HG03196 (cell line): Measurements from ENCODE around the gene CGGBP1.
A peak's percentile ranks its signal among the peaks of the same experiment; 100 is the strongest.
"Not testable (repeated sequence)": the region's sequence is repeated elsewhere in the genome, so short reads cannot be mapped to it uniquely, and the experiment has no call there.

ENCODE experiments used
- ATAC-seq: cut with Tn5 transposase; IDR thresholded peaks from one replicate; pipeline ENCODE4 v1.9.1; 2021; ENCODE audit not compliant: unreplicated experiment

CGGBP1 gene

DNA sequence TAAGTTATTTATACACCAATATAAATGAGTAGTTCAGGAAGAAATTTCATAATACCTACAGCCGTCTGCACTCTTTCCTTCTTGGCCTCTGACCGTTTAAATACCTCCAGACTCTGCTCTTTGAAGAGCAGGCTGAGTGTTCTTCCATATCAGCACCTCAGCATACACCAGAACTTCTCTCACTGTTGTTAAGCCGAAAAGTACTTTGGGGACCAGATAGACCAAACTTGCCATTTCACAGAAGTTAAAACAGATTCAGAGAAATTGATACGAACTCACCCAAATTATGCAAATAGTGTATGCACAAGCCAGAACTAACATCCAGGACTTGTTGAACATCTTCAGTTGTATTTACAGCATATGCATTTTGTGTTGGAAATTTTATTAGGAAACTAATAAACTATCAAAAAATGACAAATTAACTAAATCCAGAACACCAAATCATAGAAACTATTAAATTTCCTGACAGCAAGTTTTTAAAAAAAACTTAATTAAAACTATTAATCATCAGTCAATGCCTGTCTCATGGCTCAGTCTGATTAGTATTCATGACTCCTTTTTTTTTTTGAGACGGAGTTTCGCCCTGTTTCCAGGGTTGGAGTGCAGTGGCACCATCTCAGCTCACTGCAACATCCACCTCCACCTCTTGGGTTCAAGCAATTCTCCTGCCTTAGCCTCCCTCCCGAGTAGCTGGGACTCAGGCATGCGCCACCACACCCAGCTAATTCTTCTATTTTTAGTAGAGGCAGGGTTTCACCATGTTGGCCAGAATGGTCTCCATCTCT, 24.1 kb downstream of the CGGBP1 start:
- ATAC-seq = no peak

DNA sequence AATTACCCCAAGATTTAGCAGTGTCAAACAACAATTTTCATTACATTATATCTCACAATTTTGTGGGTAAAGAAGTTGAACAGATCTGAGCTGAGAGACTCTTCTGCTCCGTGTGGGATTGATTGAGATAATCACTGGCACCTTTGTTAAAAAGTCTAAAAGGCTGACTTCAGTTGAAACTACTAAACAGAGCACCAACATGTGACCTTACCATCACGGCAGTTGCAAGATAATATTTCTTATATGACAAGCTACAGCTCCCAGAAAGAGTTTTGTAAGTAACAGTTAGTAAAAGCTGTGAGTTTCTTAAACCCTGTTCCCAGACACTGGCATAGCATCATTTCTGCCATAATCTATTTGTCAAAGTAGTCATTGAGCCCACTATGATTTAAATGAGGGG, 25.0 kb downstream of the CGGBP1 start:
- ATAC-seq = no peak

DNA sequence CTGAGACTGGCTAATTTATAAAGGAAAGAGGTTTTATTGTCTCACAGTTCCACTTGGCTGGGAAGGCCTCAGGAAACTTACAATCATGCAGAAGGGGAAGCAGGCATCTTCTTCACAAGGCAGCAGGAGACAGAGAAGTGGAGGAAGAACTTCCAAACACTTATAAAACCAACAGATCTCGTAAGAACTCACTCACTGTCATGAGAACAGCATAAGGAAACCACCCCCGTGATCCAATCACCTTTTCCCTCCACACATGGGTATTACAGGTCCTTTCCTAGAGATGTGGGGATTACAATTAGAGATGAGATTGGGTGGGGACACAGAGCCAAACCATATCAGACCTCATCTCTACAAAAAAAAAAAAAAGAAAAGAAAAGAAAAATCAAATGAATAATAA, 25.7 kb downstream of the CGGBP1 start:
- no peak for ATAC-seq

DNA sequence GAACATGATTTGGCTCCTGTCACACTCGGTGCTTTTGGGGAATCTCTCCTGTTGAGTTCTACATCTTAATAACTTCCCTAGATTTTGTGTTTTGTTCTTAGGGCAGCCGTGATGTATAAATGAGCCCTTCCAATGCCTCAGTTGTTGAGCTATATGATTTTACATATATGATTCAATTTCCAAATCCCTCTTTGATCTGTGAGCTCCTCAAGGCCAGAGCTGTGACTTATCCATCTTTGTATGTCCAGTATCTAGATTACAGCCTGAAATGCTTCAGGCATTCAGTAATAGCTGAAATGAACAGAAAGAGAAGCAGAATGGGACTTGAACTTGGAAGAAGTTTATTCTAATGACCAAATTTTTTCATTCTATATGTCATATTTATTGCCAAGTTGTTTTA, 26.6 kb downstream of the CGGBP1 start:
- no peak for ATAC-seq

DNA sequence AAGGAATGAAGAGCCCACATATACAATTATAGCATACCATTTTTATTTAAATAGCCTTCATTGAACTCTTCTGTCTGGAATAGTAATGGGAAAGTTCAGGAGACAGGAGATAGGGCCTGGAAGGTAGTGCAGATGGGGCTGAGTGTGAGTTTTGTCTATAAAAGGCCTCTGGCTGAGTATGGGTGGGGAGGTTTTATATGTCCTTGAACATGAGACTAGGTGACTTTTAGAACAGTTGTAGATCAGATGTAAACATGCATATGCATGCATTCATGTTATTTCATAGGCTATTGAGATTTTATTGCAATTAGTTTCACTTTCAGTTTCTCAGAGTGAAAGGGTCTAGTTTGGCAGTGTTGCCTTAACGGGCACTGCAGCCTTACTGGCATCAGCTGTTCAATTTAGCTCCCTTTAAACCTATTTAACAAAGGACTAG, 27.1 kb downstream of the CGGBP1 start:
- peak; percentile 84 for ATAC-seq

DNA sequence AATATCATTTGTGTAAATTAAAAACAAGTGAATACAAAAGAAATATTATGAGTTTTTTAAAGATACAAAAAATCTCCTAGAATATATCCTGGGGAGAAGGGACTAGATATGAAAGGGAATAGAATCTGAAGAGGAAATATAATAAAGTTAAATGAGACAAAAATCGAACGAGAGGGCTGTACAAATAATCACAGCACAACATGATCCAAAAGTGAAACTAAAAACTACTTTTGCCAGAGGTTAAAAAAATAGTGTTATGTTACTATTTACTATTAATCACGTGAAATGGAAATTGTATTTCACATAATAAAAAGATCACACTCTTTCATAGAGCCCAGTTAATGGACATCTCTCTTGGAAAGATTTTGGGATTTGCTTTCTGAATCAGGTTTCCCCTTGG, 28.6 kb downstream of the CGGBP1 start:
- ATAC-seq = no peak

DNA sequence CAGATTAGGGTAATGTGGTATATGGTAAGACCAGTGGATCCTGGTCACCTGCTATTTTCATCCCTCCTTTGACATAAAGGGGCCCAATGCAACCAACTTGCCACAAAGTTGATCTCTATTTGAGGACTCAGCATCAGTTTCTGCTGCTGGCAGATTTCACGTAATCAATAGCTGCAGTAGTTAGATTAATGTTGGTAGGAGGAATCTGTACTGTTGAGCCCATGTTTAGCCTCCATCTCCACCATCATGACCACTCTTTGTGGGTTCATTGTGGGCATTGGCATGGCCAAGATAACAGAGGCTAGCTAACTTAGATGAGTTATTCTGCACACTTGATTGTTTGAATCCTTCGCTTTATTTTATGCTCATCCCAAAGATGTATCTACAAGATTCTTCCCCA, 29.9 kb downstream of the CGGBP1 start:
- ATAC-seq = no peak

DNA sequence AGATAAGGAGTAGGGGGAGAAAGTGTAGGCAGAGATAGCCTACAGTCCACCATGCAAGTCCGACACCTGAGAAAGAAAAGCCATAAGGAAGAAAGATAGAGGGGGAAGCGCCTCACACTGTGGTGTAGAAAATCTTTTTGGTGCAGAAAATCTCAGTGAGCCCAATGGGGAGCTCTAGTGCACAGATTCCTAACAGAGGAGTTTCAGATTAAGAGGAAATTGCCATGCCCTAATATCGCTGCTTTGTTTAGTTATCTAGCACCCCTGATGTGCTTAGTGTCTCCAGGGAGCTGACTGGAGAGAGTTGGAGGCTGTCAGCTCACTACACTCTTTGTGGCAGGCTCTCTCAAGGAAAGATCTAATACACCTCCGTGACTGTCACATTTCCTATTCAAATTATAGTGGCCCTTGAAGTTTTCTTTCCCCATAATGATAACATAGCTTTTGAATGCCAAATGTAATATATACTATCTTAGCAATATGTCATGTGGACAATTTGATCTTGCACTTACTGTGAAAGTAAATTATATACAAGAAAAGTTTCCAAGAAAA, 33.7 kb downstream of the CGGBP1 start:
- ATAC-seq = no peak

DNA sequence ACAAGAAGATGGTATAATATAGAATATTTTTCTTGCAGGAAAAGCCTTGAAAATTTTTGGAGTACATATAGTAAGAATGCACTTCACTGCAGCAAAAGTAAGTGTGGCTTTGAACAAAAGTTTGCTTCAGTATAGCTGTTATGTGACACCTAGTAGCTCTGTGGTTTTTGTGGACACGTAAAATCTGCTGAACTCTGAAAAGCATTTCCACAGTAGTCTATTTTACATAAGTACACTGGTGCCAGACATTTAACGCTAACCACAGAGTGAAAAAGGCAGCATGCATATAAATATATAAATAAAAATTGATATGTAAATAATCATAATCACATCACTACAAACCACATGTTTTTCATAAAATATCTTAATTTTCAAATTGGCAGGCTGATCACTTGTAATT, 39.8 kb downstream of the CGGBP1 start:
- ATAC-seq = peak; percentile 91

DNA sequence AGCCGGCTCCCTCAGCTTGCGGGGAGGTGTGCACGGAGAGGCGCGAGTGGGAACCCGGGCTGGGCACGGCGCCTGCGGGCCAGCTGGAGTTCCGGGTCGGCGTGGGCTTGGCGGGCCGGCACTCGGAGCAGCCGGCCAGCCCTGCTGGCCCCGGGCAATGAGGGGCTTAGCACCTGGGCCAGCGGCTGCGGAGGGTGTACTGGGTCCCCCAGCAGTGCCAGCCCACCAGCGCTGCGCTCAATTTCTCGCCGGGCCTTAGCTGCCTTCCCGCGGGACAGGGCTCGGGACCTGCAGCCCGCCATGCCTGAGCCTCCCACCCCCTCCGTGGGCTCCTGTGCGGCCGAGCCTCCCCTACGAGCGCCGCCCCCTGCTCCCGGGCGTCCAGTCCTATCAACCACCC, 43.1 kb downstream of the CGGBP1 start:
- not testable (repeated sequence) for ATAC-seq

DNA sequence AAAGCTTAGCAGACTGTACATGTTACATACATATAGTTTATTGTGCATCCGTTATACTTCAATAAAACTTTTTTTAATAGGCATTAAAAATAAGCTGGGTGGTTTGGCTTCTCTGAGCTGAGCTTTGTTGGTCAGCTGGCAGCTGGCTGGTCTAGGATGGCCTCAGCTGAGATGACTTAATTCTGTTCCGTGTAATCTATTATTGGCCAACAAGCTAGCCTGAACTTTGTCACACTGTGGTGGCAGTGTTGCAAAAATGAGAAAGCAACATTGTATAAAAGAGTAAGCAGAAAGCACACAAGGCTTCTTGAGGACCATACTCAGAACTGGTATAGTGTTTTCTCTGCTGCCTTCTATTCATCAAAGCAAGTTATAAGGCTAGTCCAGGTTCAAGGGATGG, 45.2 kb downstream of the CGGBP1 start:
- ATAC-seq = no peak

DNA sequence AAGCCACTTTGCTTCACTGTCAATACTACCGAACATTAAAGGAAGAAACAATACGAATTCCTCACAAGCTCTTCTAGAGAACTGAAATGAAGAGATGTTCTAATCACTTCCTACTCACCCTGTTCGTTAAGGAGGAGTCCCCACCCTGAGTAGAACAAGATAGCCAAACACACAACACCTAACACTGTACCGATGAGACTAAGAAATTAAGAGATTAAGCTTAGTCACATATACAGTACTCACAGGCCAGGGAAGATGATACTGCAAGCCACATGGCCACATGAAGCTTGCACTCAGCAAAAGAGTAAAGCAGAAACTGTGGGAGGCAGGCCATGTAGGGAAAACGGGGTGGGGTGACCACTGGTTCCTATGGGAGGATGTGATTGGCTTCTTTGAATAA, 48.0 kb downstream of the CGGBP1 start:
- ATAC-seq = no peak

DNA sequence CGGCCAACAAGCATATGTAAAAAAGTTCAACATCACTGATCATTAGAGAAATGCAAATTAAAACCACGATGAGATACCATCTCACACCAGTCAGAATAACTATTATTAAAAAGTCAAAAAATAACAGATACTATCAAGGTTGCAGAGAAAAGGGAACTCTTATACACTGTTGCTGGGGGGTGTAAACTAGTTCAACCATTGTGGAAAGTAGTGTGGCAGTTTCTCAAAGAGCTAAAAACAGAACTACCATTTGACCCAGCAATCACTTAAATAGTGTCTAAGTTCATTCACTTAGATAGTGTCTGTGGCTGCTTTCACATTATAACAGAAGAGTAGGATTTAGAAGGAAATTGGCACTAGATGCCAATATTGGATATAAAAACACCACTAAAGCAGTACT, 49.7 kb downstream of the CGGBP1 start:
- ATAC-seq = no peak

DNA sequence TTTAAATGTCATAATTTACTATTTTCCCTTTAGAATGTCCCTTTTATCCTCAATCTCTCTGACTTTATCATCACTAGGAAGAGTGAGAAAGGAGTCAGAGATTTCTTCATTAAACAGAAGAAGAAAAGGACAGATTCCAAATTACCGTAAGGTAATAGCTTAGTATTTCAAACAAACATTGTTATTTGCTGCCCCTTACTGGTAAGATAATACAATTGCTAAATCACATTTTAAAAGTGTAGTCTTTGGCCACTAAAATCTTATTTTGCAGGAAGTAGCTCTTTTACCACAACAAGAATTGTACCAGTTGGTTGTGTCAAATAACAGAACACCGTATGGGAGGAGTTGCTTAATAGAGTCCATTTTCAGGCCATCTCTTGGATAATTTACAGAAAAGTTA, 53.7 kb downstream of the CGGBP1 start:
- ATAC-seq = no peak

DNA sequence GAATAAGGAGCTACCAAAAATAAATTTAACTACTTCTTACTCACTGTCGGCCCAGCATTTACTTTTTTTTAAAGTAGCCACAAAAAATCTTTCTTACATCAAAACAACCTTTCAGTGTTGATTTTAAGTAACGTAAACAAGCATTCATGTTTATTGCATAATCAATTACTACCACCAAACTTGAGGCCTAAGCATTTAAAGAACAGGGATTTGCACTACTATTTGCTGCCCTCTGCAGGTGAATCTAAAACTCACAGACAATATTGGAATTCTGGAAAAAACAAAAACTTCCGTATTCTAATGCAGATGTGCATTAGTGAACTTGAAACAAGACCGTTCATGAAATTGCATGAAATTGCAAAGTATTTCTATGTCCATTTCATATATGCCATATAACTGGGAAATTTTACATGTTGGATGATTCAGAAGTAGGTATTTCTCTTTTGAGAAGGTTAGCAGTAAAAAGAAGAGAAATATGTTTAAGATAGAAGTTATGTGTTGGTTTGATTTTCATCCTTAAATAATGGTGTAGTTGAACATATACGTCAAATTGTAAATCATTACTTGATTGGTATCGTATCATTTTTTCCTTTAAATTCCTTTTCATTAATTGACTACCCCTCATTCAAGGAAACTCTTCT, 55.6 kb downstream of the CGGBP1 start:
- no peak for ATAC-seq

DNA sequence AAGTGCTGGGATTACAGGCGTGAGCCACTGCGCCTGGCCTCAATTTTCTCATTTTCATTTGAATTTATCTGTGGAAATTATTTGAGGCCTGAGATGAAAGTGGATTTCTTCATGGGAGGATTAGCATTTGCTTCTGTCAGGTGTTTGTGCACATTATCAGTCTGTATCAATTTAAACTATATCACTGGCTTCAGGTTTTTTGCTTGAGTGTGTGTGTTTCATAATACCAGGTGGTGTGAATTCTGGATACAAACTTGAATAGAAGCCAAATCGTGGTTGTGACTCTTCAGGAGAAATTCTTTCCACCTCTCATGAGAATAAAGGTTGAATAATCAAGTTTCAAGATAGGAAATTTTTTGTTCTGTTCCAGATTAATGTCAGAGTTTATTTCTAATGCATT, 56.4 kb downstream of the CGGBP1 start:
- no peak for ATAC-seq
